IMR-90 (cell line): ENCODE results near the gene AGBL1. TPM values are rescaled to one million over a fixed set of nuclear protein-coding genes. Genes with fewer than 3 reads are reported as not detected.

Experiments used
- microRNA-seq, 2 experiments: library from miRNA; stranded (forward) in 1 of 2; unstranded in 1 of 2; fragments of 10-50 nt in 1 of 2; fragments of <30 nt in 1 of 2; gene quantifications in 1 of 2; microRNA quantifications in 1 of 2; one replicate each; pipeline versions ENCODE3 to v1.1.0; 2013 to 2020; ENCODE audit not compliant: insufficient read depth in 1 of 2, insufficient read length in 1 of 2, unreplicated experiment in 1 of 2
- polyA plus RNA-seq, 3 experiments: library from polyadenylated mRNA; depleted of rRNA; stranded (reverse); fragments of >200 nt; gene quantifications; 2 replicates each; pipeline ENCODE4 v1.2.3, GENCODE V29; 2012; ENCODE audit warnings: low replicate concordance in 1 of 3
- small RNA-seq, 5 experiments: library from RNA; depleted of rRNA; stranded (forward); fragments of <200 nt; gene quantifications; one replicate each; pipeline ENCODE3, GENCODE V24; 2012
- total RNA-seq: library from RNA; depleted of rRNA; stranded (reverse); fragments of >200 nt; gene quantifications from 2 replicates; pipeline ENCODE4 v1.2.3, GENCODE V29; 2012

The AGBL1 gene
- total and polyA plus RNA-seq, 2 of the 4 experiments (the other 2 are of a cell fraction), result not detected

Small RNA genes within 50 kb of the gene (microRNA-seq; reads per million reads assigned to microRNA genes)
- gene RF00284 (ENCODE audit: insufficient read depth, insufficient read length), result not detected
- gene RNA5SP400 (ENCODE audit: insufficient read depth, insufficient read length), result not detected

Small RNA genes within 50 kb of the gene (small RNA-seq; reads per million reads assigned to genes)
- gene RF00284, result 0 to 0.04 (median 0) reads per million in 5 experiments
- gene RNA5SP400, result 0 reads per million in 5 experiments
